GM12891 (cell line): Measurements from ENCODE around the gene UTP3.

Experiments used
- POLR2A ChIP-seq: IDR thresholded peaks from 2 replicates; pipeline ENCODE4 v1.6.1; 2011; ENCODE audit warnings: low read depth, low read length, control low read depth
- POLR2AphosphoS5 ChIP-seq: IDR thresholded peaks from 2 replicates; pipeline ENCODE4 v1.6.1; 2011; ENCODE audit warnings: low read depth, low read length, control low read depth
- POU2F2 ChIP-seq: IDR thresholded peaks from 2 replicates; pipeline ENCODE4 v1.6.1; 2011; ENCODE audit warnings: low read depth, mild to moderate bottlenecking, control low read depth, low read length, moderate library complexity
- SPI1 ChIP-seq: IDR thresholded peaks from 2 replicates; pipeline ENCODE4 v1.6.1; 2011; ENCODE audit warnings: low read depth, low read length, control low read depth
- TAF1 ChIP-seq: IDR thresholded peaks from 2 replicates; pipeline ENCODE4 v1.6.1; 2011; ENCODE audit warnings: low read depth, low read length, control low read depth

GRCh38 chr4:70660106-70660505 is 28.2 kb upstream of the UTP3 start:
- TF ChIP-seq POLR2AphosphoS5 (no peak), TAF1 (no peak), POU2F2 (no peak), POLR2A (no peak), SPI1 (no peak)
